OCI-LY3 (cell line): ENCODE results near the gene NUP210.

Source experiments
- CTCF ChIP-seq: fragments of 200-600, 300-600 bp; sonication (generic); IDR thresholded peaks from 2 replicates; pipeline ENCODE4 v1.5.1; 2014; ENCODE audit warnings: antibody characterized with exemption, low read length, low read depth
- EZH2phosphoT487 ChIP-seq: fragments of 200-600 bp; shearing (Covaris generic); IDR thresholded peaks from 2 replicates; pipeline ENCODE4 v1.6.1; 2018; ENCODE audit warnings: antibody characterized with exemption, mixed run types, low read depth

GRCh38 chr3:13332740-13333139 is 87.4 kb downstream of the NUP210 start:
- TF ChIP-seq CTCF (no peak), EZH2phosphoT487 (no peak)
